ENCODE data around the gene POLR2H.

DNA sequence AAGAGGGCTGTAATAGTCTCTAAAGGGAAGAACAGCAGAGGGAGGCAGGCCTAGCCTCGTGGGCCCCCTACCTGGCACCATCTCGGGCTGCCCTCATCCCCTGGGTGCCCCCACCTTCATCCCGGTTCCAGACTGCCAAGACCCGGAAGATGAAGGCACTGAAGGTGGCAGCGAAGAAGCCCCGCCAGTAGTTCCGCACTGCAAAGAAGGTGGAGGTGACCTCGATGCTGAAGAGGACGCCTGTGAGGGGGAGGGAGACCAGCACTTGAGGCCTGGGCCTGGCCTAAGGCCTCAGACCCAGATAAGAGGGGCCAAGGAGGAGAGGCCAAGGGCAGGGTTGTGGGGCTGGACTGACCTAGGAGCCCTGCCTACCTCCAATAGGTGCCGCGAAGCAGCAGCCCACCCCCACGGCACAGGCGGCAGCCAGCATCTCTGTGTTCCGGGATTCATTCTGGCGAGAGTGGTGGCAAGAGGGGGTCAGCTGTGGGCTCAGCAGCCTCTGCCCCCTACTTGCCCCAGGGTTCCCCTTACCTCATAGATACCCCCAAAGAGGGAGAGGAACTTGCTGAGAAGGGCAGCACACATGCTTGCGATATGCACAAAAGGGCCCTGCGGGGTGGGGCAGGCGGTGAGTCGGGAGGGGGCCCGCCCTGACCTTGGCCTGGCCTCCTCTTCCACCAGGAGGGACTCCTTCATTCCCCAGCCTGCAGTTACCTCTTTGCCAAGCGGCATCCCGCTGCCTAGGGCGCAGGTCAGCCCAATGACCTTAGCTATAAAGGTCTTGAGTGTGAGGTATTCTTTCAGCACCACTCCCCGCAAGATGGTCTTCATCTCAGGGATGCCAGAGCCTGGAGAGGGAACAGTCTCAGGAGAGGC is 4.0 kb upstream of the POLR2H start:
- TF ChIP-seq, protein P1, sequence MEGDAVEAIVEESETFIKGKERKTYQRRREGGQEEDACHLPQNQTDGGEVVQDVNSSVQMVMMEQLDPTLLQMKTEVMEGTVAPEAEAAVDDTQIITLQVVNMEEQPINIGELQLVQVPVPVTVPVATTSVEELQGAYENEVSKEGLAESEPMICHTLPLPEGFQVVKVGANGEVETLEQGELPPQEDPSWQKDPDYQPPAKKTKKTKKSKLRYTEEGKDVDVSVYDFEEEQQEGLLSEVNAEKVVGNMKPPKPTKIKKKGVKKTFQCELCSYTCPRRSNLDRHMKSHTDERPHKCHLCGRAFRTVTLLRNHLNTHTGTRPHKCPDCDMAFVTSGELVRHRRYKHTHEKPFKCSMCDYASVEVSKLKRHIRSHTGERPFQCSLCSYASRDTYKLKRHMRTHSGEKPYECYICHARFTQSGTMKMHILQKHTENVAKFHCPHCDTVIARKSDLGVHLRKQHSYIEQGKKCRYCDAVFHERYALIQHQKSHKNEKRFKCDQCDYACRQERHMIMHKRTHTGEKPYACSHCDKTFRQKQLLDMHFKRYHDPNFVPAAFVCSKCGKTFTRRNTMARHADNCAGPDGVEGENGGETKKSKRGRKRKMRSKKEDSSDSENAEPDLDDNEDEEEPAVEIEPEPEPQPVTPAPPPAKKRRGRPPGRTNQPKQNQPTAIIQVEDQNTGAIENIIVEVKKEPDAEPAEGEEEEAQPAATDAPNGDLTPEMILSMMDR (IDR thresholded peaks at IDR 0.05; ENCODE audit: low read depth, low read length, poor library complexity, severe bottlenecking) = no peak
- TF ChIP-seq EZH2phosphoT487 (IDR thresholded peaks at IDR 0.05; ENCODE audit: borderline replicate concordance, low read length) = no peak

Data from DOHH2 (cell line).